ENCODE data around the gene TCF7.

The TCF7 gene

DNA sequence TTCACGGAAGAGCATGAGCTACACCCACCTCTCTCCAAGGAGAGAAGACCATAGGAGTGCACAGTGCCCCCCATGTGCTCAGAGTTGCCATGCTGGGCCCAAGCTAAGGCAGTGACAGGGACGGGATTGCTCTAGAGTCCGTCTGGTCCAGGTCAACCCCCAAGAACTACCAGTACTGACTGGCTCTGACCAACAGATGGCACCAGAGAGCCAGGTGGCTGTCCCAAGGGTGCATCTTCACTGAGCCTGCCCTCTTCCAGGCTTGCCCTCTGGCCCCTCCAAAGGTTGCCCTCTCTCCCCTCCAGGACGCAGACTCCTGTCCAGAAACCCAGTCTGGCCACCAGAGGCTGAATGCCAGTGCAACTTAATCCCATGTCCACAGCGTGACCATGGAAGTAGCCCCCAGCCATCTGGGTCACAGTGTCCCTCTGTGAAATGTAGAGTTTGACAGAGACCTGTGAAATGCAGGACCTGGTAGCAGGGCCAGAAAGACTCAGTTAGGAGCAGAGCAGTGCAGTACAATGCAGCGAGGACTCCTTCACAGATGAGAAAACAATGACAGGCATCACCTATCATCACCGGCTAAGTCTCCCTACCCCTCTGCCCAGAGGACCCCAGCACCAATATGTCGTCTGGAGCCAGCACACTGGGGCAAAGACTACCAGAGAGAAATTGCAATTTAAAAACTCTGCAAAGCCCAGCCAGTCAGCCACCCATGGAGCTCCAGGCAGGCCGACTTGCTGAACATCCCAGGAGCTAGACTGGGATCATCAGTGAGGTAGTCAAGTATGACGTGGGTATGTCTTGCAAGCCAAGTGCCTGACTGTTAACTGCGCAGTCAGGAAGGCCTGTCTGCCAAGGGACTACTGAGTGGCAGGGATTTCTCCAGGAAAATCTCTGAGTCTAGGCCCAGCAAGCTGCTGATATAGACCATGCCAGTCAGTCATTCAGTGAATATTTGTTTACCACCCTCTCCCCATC, 70.0 kb downstream of the TCF7 start:
- peak; percentile 84 for DNase-seq

GRCh38 chr5:134188092-134188491, 73.6 kb downstream of the TCF7 start:
- no peak for DNase-seq

GRCh38 chr5:134189031-134189430, 74.5 kb downstream of the TCF7 start:
- DNase-seq, result no peak

DNA sequence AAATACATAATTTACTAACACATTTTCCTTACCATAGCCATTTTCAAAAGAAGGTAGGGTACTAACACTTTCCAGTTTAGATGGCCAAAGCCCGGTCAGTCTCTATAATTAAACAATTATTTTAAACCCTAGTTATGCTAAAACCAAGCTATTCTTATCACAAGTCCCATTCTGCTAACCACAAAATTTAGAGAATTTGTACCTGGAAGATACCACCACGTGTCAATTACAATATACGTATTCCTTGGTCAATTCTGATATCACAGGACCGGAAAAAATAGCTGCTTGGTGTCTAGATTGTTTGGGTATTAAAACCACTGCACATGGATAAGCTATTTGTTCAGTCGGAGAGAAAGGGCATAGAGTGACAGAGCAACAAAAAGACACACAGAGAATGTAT, 81.2 kb downstream of the TCF7 start:
- no peak for DNase-seq

All from eye (tissue), 1 donor.